GM18511 (cell line): ENCODE results near the gene HDAC4.

ENCODE experiments used
- ATAC-seq: cut with Tn5 transposase; IDR thresholded peaks from one replicate; pipeline ENCODE4 v1.9.1; 2021; ENCODE audit warnings: mild to moderate bottlenecking, moderate library complexity; ENCODE audit not compliant: unreplicated experiment

The HDAC4 gene

DNA sequence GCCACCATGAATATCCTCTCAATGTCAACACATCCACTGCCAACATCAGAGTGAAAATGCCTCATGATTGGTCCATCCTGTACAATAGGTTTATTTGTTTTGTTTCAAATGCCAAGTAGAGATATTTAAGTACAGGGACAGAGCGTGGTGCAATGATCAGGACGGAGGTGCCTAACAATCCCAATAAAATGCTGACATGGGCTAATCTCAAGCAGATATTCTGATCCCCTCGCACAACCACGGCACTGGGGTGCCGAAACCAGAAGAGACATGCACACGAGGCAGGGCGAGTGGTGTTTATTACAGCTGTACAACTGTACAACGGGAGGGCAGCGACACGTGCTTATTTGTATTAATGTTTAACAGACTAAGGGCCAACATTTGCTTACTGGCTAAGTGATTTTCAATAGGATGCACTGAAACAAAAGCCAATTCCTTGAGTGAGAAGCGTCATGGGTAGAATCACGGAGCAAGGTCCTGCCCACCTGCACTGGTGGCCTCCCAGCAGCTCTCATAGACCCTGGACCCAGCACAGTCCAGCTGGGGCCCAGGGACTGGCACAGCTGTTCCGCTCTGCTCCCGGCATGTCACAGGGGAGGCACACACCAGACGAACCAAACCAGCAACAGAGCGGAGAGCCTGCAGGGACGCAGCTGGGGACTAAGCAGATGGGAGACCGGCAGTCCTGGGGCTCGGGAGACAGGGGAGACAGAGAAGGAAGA, 101.4 kb downstream of the HDAC4 start:
- no peak for ATAC-seq

GRCh38 chr2:239298116-239298804, 102.6 kb downstream of the HDAC4 start:
- ATAC-seq = no peak

- no peak for ATAC-seq
Measured at GRCh38 chr2:239297142-239298004, 103.4 kb downstream of the HDAC4 start.

DNA sequence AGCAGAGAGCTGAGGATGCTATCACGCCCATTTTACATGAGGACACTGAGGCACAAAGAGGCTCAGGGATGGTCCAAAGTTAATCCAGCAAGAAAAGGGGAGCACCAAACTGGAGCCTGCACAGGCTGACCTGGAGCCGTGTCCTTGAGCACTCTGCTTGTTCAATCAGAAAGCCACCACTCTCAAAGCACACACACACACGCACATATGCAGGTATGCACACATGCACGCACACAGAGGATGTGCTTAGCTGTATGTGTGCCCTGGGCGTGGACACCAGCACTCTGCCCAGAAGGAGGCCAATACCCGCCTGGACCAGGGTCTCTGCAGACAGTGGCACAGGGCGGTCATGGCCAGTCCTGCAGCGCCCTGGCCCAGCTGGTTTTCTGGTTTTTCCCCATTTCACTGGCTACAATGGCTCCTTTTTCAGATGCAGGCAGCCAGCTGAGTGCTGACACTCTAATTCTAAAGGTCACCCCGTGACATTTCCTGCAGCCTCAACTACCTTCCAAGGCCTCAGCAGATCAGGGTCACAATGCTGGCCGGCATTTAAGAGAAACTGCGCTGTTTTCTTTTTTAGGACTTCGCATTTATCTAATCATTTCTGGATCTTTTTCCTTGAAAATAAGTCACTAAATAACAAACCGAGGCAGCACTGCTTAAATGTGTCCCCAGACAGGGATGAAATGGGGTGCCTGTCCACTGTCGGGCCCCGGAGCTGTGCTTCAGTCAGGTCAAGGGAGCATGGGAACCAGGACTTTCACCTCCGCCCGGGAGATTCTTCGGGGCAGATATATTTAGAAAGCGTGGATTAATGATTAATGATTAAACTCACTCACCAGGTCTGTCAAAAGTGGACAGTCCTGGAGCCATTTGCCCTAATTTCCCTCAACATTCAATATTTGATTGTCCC, 104.5 kb downstream of the HDAC4 start:
- no peak for ATAC-seq

GRCh38 chr2:239295377-239296019, 105.3 kb downstream of the HDAC4 start:
- ATAC-seq = no peak

GRCh38 chr2:239294571-239295054, 106.2 kb downstream of the HDAC4 start:
- ATAC-seq = no peak

GRCh38 chr2:239293775-239294430, 106.9 kb downstream of the HDAC4 start:
- ATAC-seq = peak; percentile 91

- ATAC-seq = no peak
Measured at GRCh38 chr2:239292959-239293774, 107.7 kb downstream of the HDAC4 start.

GRCh38 chr2:239292531-239292930, 108.3 kb downstream of the HDAC4 start:
- ATAC-seq = no peak

DNA sequence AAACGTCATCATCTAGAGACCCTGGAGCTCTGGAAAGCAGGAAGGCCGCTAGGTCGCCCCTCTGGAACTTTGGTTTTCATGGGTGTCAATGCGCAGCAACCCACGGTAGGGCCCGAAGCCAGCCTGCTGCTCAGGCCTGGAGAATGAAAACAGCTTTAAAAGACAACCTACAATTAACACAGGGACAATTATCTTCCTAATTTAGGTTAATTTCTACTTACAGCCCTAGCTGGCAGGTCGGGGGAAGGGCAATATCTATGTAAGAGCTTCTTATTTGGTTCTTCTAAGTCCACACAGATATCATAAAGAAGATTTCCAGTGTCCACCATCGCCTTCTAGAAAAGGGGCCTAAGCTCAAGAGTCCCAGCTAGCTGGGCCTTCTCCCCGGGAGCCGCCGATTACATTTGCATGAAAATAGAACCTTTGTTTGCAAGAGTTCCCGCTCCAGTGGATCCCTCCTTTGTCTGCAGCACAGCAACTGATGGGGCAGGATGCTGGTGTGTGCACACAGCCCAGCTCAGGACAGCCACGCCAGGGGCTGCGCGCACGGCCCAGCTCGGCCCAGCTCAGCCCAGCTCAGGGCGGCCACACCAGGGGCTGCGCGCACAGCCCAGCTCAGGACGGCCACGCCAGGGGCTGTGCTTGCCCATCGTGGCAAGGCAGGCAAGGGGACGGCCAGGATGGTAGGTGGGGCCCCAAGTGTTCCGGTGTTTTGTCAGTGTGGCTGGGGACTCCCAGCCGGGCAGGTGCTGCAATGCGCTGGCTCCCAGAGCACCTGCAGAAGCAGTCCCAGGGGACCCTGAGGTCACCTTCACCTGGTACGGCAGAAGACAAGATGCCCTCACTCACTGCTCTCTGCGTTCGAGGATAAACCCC, 109.1 kb downstream of the HDAC4 start:
- ATAC-seq = no peak

- no peak for ATAC-seq
Measured at GRCh38 chr2:239290618-239291474, 110.0 kb downstream of the HDAC4 start.

DNA sequence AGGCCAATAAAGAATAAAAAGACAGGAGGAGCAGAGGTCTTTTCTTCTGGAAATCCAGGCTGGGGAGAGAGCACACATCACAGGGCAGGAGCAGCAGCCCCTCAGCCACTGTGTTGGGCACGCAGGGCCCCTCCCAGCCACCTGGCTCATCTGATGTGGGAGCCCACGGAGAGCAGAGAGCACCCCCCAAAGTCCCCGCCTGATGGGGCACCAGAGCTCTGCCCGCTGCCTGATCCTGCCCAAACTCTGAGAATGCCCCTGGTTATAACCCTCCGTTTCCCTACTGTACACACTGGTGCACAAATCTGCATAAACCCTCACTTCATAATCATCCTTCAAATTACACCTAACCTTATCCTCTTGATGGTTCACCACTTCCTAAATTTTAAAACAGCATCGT, 111.3 kb downstream of the HDAC4 start:
- ATAC-seq = no peak

DNA sequence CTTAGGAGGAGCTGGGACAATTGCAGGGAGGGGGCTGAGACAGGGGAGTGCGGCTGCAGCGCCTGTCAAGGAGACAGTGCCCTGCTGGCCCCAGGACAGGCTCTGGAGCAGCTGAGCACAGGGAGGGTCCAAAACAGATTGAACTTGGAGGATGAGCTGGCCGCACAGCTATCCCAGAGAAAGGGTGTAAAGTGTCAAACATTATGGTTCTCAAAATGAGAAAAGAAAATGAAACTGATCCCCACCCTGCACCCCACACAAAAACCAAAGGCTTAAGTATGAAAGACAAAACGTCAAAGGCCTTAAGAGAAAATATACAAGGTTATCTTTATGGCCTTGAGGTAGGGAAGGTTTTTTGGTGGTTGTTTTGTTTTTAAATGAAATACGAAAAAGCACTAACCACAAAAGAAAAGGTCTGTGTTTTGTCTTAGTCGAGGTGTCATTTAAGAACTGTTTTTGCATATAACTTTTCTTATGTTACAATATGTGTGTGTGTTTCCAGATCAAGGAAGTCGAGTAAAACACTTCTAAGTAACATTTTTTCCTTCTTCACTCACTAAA, 111.8 kb downstream of the HDAC4 start:
- peak; percentile 80 for ATAC-seq

DNA sequence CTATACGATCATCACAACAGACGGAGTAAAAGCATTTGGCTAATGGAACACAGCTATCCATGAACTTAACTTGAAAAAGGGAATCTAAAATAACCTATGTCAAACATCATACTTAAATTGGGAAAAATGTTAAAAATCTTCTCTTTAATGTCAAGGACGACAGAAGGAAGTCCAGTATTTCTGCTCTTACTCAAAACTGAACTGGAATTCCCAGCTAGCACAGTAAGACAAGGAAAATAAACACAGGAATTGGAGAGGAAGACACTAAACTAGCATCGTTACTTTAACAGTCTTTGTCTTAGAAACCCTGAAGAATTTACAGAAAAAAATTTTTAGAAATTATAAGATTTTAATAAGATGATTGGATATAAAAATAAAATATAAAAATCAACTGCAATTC, 112.6 kb downstream of the HDAC4 start:
- ATAC-seq = no peak

- ATAC-seq = no peak
Measured at GRCh38 chr2:239287461-239287860, 113.4 kb downstream of the HDAC4 start.

GRCh38 chr2:239286901-239287300, 113.9 kb downstream of the HDAC4 start:
- ATAC-seq = no peak

DNA sequence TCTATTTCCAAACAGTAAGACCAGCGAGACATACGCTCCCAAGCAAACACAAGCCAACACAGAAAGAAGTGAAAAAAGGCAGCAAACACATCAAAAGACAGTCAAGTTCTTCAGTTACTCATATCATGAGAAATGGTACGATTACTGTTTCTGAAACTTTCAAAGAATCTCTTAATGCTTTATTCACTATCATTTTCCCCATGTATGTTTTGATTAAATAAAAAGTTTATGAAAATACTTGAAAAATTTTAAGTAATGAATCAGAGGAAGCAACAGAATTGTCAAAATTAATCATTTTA, 114.9 kb downstream of the HDAC4 start:
- ATAC-seq = no peak
